Measurements from ENCODE around the gene PMEL.

DNA sequence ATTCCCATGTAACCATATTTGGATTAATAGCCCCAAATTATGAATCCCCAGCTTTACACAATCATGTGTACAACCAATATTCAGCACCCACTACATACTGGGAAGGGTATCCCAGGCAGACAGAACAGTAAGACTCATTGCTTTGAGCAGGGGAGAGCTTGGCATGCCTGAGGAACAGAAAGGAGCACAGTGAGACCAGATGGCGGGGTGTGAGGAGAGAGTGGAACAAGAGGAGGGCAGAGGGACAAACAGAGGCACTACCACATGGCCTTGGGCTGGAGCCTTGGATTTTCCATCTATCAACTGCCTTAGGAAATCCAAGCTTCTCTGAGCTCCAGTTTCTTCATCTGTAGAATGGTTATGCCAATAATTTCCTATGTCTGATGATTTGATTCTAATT, 31.1 kb downstream of the PMEL start:
- no peak for TF ChIP-seq CTCF (IDR thresholded peaks at IDR 0.05)
- no peak for TF ChIP-seq POLR2A (IDR thresholded peaks at IDR 0.05)

All from thyroid gland (tissue), 4 donors.